ENCODE measurements around the gene RAE1. TPM values are rescaled to one million over a fixed set of nuclear protein-coding genes. Genes with fewer than 3 reads are reported as not detected.

RAE1 gene
- 33.1 and 33.3 TPM in 2 replicates for total RNA-seq

DNA sequence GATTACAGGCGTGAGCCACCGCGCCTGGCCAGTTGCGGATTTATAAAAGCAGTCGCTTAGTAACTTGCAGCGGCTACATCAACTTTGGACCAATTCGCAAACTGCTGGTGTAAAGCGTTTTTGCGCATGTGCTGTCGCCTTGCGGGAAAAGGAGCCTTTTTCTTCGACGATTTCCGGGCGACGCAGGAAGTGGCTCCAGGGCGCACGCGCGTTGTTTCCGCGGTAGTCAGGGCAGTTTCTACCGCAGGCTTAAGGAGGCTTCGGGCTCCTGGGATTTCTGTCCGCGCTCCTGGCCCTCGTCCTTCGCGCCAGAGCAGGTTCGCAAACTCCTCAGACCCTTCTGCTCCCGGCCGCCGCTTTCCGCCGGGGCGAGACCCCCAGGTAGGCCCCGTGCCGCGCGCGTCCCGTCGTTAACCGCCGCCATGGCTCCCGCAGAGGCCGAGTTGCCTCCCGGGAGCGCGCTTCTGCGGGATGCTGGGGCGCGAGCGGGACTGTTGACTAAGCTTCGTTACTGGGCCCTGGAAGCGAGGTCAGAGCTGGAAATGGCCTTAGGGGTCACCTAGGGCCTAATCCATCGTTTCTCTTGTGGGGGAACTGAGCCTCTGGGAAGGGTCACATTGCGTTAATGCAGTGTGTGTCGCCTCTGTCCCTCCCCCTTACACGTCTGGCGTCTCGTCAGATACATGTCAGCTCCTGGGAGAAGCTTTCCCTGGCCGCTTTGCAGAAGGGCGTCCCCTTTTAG lies at the start of gene RAE1:
TSS of gene RAE1 (plus strand) at position 214 of the 742 bp plus-strand sequence. CDS start 2,784 bp downstream, outside the sequence.

GRCh38 chr20:57329608-57330221 lies 21.3 kb upstream of the RAE1 start, which contains the start of gene SPO11:
Gene SPO11, plus strand, starts transcription at chr20:57329803. Its CDS starts 65 bp downstream, at chr20:57329868.

GRCh38 chr20:57390604-57391438 lies 39.8 kb downstream of the RAE1 start, which contains the start of gene RBM38:
Gene RBM38, plus strand, starts transcription at chr20:57391396. Its CDS starts 186 bp downstream, at chr20:57391582.

Other genes starting within 250 kb of the RAE1 start
- gene BMP7, start 84.6 kb upstream of the RAE1 start, total RNA-seq: not detected in 2 replicates
- not detected in 2 replicates for gene SPO11, start 21.5 kb upstream of the RAE1 start, total RNA-seq
- 6.2 and 7.7 TPM in 2 replicates for gene RBM38, start 40.1 kb downstream of the RAE1 start, total RNA-seq
- gene CTCFL, start 173.9 kb downstream of the RAE1 start, total RNA-seq: not detected in 2 replicates
- gene PCK1, start 209.9 kb downstream of the RAE1 start, total RNA-seq: not detected in 2 replicates